ENCODE results near the gene PM20D1.

- TF ChIP-seq ZNF274 (IDR thresholded peaks at IDR 0.05; ENCODE audit: low read depth, low read length) (no peak), SUZ12 (IDR thresholded peaks at IDR 0.05; ENCODE audit: extremely low read depth, insufficient read depth, insufficient read length) (no peak), YY1 (IDR thresholded peaks at IDR 0.05; ENCODE audit: insufficient read depth, insufficient read length) (no peak)
Observed at GRCh38 chr1:205812271-205812877, 37.6 kb downstream of the PM20D1 start.

Measured in NT2/D1 (cell line).